ENCODE results near the gene EID2B.

EID2B gene

DNA sequence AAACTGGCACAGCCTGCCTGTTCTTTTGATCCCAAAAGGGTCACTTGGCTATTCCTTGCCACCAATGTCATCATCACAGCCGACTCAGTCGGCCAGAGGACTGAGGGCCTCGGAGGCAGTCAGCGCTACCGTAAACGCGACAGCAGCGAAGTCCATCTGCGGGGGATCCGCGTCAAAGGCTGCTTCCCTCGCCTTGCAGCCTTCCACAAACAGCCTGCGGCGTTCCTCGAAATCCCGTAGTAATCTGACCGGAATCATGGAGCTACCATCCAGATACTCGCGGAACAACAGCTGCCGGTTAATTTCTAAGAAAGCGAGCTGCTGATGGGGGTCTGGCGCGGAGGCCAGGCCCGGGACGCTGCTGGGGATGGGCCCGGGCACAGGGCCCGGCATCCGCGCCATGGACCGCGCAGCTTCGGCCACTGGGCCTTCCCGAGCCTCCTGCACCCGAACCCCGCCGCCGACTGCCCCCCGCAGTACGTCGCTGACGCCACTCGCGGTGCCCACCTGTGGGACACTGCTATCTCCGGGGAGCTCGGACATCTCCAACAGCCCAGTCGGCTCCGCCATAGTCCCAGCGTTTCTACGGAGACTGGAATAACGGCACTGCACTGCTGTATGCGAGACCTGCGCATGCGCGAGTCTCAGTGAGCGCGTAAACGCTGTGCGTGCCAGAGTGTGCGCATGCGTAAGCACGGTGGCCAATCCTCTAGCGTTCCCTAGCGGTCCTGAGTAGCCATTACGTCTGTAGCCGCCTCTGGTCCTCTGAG, at the start of gene EID2B:
EID2B (minus strand) TSS at position 620 of the 770 bp plus-strand sequence; CDS start at position 570, 50 bp downstream.
- peak; percentile 93 for DNase-seq

- no peak for DNase-seq
Observed at GRCh38 chr19:39582442-39582841, 49.8 kb upstream of the EID2B start.

GRCh38 chr19:39568604-39569003, 36.0 kb upstream of the EID2B start:
- DNase-seq = no peak

- no peak for DNase-seq
Observed at GRCh38 chr19:39566064-39566463, 33.4 kb upstream of the EID2B start.

GRCh38 chr19:39563408-39563807, 30.8 kb upstream of the EID2B start:
- DNase-seq = no peak

- no peak for DNase-seq
Observed at GRCh38 chr19:39558624-39559117, 26.0 kb upstream of the EID2B start.

- DNase-seq = no peak
Observed at GRCh38 chr19:39557811-39558623, 25.4 kb upstream of the EID2B start.

GRCh38 chr19:39555883-39556282, 23.2 kb upstream of the EID2B start:
- no peak for DNase-seq

DNA sequence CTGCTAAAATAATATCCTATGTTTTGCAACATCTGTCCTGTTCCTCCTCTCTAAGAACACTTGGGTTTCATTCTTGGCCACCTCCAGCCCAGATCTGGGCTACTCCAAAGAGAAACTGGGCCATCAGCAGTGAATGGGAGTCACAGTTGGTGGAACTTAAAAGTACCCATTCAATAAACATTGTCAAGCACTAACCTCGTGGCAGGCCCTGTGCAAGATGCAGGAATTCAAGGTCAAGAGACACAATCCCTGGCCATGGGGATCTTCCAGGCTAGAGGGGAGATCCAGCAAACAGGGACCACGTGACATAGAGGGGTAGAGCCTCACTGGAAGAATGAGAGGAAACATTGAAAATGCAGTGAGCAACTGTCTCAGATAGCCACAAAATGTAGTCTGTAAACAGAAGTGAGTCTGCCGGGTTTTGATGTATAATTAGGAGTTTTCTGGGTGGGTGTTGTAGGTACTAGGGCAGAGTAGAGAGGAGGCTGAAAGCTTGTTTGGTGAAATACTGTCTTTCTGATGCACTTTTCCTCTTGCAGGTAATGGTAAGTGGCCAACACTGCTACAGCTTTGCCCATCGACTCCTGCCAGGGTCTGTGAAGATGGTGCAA, 22.2 kb upstream of the EID2B start:
- no peak for DNase-seq

DNA sequence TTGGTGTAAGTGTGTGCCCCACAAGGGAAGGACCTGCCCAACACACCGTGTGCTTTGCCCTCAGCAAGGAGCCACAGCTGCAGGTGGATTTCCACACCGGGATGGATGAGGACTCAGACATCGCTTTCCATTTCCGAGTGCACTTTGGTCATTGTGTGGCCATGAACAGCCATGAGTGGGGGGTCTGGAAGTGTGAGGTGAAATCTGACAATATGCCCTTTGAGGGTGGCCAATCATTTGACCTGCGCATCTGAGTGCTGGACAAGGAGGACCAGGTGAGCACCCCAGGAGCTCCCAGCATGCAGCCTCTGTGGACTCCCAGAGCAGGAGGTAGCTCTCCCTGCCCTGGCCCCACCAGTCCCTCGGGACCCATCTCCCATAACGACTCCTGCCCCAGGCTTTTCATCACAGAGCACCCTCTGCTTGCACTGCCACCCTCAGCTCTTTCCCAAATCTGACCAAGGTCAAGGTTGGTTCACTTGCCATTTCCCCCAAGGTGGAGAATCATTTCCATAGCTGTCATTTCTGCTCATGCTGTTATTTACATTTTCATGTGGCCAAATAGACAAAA, 20.5 kb upstream of the EID2B start:
- DNase-seq = no peak

GRCh38 chr19:39550197-39550596, 17.5 kb upstream of the EID2B start:
- DNase-seq = no peak

DNA sequence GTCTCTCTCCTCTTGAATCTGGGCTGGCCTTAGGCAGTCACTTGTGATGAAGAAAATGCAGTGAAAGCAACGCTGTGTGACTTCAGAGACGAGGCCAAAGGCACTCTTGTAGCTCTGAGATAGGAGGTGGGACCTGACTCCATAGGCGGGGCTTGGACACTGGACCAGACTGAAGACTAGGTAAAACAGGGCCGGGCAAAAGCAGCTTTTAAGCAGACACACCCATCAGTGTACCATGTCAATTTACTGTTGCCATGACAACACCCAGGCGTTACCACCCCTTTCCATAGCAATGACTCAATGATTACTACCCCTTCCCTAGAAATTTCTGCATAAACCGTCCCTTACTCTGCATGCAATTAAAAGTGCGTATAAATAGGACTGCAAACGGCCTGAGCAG, 13.9 kb upstream of the EID2B start:
- no peak for DNase-seq

DNA sequence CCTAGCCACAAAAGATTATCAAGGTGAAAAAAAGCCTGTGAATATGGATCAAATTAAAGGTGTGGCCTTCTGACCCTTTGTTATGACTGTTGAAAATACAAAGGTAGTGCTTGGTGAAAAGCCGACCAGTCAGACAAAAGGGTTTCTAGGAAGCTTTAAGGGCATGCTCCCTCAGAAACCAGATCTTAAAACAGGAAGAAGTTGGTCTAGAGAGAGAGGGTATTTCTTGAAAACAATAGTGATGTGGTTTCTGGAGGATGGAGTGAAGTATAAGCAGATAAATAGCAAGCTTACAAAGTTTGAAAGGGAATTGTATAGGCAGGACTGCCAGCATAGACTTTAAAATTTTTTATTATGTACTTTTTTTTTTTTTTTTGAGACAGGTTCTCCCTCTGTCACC, 12.3 kb upstream of the EID2B start:
- DNase-seq = no peak

DNA sequence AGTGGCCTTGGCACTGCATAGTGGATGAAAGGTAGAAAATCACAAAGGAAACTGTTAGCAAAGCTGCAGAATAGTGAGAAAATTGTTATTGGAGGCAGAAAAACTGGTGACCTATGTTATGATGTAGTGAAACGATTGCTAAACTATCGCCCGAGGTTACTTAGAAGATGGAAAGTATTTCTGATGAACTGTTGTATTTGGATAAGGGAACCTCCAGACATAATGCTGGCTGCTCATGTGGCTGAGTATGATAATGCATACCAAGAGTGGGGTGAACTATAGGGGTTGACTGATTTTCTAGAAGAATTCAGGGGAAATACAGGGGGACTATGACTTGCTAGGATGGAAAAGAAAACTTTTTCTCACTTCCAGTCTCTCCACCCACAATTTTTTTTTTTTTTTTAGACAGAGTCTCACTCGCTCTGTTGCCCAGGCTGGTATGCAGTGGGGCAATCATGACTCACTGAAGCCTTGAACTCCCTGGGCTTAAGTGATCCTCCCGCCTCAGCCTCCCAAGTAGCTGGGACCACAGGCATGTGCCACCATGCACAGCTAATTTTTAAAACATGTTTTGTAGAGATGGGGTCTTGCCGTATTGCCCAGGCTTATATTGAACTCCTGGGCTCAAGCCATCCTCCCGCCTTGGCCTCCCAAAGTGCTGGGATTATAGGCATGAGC, 11.7 kb upstream of the EID2B start:
- no peak for DNase-seq

- no peak for DNase-seq
Observed at GRCh38 chr19:39543477-39543857, 10.8 kb upstream of the EID2B start.

- DNase-seq = no peak
Observed at GRCh38 chr19:39542206-39542605, 9.6 kb upstream of the EID2B start.

GRCh38 chr19:39540333-39540673, 7.7 kb upstream of the EID2B start:
- no peak for DNase-seq

- DNase-seq = peak; percentile 93
Observed at GRCh38 chr19:39539518-39540332, 7.1 kb upstream of the EID2B start, which contains the start of gene EID2. Gene EID2 (minus strand): TSS chr19:39540161. CDS start chr19:39540079, 82 bp downstream.

- DNase-seq = no peak
Observed at GRCh38 chr19:39539165-39539517, 6.5 kb upstream of the EID2B start.

DNA sequence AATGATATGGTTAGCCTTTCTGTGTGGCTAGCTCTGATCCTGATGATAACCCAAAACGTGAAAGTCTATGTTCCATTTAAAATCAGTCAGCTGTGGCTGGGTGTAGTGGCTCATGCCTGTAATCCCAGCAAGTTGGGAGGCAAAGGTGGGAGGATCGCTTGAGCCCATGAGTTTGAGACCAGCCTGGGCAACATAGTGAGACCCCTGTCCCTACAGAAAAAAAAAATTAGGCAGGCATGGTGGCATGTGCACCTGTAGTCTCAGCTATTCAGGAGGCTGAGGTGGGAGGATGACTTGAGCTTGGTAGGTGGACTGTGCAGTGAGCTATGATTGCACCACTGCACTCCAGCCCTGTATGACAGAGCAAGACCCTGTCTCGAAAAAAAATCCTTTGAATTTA, 1.1 kb upstream of the EID2B start:
- no peak for DNase-seq

GRCh38 chr19:39533003-39533512, 406 bp upstream of the EID2B start:
- DNase-seq = no peak

GRCh38 chr19:39531834-39532232, 819 bp downstream of the EID2B start:
- no peak for DNase-seq

Measured in activated CD4-positive, CD25-positive, alpha-beta regulatory T cell treated with anti-CD3 and anti-CD28 coated beads, Interleukin-2, amount 50 U/mL, for 72 hours (primary cell).